ENCODE measurements around the gene KIF2C.
"Not testable (repeated sequence)": the region's sequence is repeated elsewhere in the genome, so short reads cannot be mapped to it uniquely, and the experiment has no call there.

- TF ChIP-seq CTCF (conservative IDR thresholded peaks at IDR 0.05; ENCODE audit: low read depth, low read length); EZH2phosphoT487 (IDR thresholded peaks at IDR 0.05; ENCODE audit: borderline replicate concordance, low read length): not testable (repeated sequence)
These were observed 58.2 kb downstream of the KIF2C start for GRCh38 chr1:44797886-44798285.
